Measurements from ENCODE around the gene CRYGC. TPM values are rescaled to one million over a fixed set of nuclear protein-coding genes. Genes with fewer than 3 reads are reported as not detected.
"Not testable (repeated sequence)": the region's sequence is repeated elsewhere in the genome, so short reads cannot be mapped to it uniquely, and the experiment has no call there.

CRYGC gene
- total RNA-seq, 1 donor from 2014 or later, result not detected

GRCh38 chr2:208103616-208104015 is 26.0 kb downstream of the CRYGC start:
- H3K9me3 Mint-ChIP-seq, result peaks cover 2% of the 10 kb centered on the region
- peaks cover 4% of the 10 kb centered on the region for H3K27me3 Mint-ChIP-seq (ENCODE audit: insufficient read depth, low read depth)
- Histone ChIP-seq H3K27me3 (no peaks in the 10 kb centered on the region), H3K9ac (no peak overlapping the region), H3K79me2 (ENCODE audit: low read depth) (no peaks in the 10 kb centered on the region), H3K4me2 (no peak overlapping the region), H2AFZ (replicated peaks) (no peak overlapping the region), H3K9me3 (ENCODE audit: low read depth) (no peaks in the 10 kb centered on the region), H4K20me1 (ENCODE audit: low read depth) (no peaks in the 10 kb centered on the region), H3K4me1 (peaks cover 8% of the 10 kb centered on the region), H3K36me3 (no peaks in the 10 kb centered on the region), H3K4me3 (no peak overlapping the region), H3K27ac (peak overlapping the region; percentile 25), H3F3A (ENCODE audit: low read depth) (peaks cover 20% of the 10 kb centered on the region)
- peak; percentile 41 for DNase-seq (ENCODE audit: low spot score)
- no peak overlapping the region for H3K4me3 Mint-ChIP-seq
- H3K36me3 Mint-ChIP-seq, result no peaks in the 10 kb centered on the region
- peaks cover 11% of the 10 kb centered on the region for H3K4me1 Mint-ChIP-seq
- TF ChIP-seq EZH2phosphoT487 (IDR thresholded peaks at IDR 0.05) (no peak), EZH2 (IDR thresholded peaks at IDR 0.05) (no peak)
- TF ChIP-seq, protein P1, sequence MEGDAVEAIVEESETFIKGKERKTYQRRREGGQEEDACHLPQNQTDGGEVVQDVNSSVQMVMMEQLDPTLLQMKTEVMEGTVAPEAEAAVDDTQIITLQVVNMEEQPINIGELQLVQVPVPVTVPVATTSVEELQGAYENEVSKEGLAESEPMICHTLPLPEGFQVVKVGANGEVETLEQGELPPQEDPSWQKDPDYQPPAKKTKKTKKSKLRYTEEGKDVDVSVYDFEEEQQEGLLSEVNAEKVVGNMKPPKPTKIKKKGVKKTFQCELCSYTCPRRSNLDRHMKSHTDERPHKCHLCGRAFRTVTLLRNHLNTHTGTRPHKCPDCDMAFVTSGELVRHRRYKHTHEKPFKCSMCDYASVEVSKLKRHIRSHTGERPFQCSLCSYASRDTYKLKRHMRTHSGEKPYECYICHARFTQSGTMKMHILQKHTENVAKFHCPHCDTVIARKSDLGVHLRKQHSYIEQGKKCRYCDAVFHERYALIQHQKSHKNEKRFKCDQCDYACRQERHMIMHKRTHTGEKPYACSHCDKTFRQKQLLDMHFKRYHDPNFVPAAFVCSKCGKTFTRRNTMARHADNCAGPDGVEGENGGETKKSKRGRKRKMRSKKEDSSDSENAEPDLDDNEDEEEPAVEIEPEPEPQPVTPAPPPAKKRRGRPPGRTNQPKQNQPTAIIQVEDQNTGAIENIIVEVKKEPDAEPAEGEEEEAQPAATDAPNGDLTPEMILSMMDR (IDR thresholded peaks at IDR 0.05), result no peak
- no peak overlapping the region for H3K27ac Mint-ChIP-seq

GRCh38 chr2:208101716-208102631 is 27.7 kb downstream of the CRYGC start:
- Histone ChIP-seq H3K9ac (no peak overlapping the region), H3F3A (ENCODE audit: low read depth) (peaks cover 20% of the 10 kb centered on the region), H3K27ac (no peak overlapping the region), H3K4me3 (no peak overlapping the region), H4K20me1 (ENCODE audit: low read depth) (no peaks in the 10 kb centered on the region), H3K4me1 (peaks cover 8% of the 10 kb centered on the region), H2AFZ (replicated peaks) (no peak overlapping the region), H3K9me3 (ENCODE audit: low read depth) (no peaks in the 10 kb centered on the region), H3K4me2 (no peak overlapping the region), H3K36me3 (no peaks in the 10 kb centered on the region), H3K27me3 (no peaks in the 10 kb centered on the region), H3K79me2 (ENCODE audit: low read depth) (no peaks in the 10 kb centered on the region)
- H3K36me3 Mint-ChIP-seq, result no peaks in the 10 kb centered on the region
- H3K27ac Mint-ChIP-seq, result no peak overlapping the region
- no peak for TF ChIP-seq EZH2phosphoT487 (IDR thresholded peaks at IDR 0.05)
- TF ChIP-seq, protein P1 (IDR thresholded peaks at IDR 0.05), result peak; percentile 63
- H3K4me3 Mint-ChIP-seq, result no peak overlapping the region
- peaks cover 7% of the 10 kb centered on the region for H3K27me3 Mint-ChIP-seq (ENCODE audit: insufficient read depth, low read depth)
- DNase-seq (ENCODE audit: low spot score), result peak; percentile 38
- peaks cover 11% of the 10 kb centered on the region for H3K4me1 Mint-ChIP-seq
- H3K9me3 Mint-ChIP-seq, result peaks cover 2% of the 10 kb centered on the region

- Mint-ChIP-seq H3K4me1 (peaks cover 11% of the 10 kb centered on the region), H3K27ac (no peak overlapping the region), H3K27me3 (ENCODE audit: insufficient read depth, low read depth) (peaks cover 3% of the 10 kb centered on the region), H3K36me3 (no peaks in the 10 kb centered on the region), H3K9me3 (no peaks in the 10 kb centered on the region), H3K4me3 (no peak overlapping the region)
- Histone ChIP-seq H3K27ac (no peak overlapping the region), H3K36me3 (no peaks in the 10 kb centered on the region), H3K4me1 (peaks cover 8% of the 10 kb centered on the region), H3K9ac (no peak overlapping the region), H3K79me2 (ENCODE audit: low read depth) (no peaks in the 10 kb centered on the region), H3K27me3 (no peaks in the 10 kb centered on the region), H3F3A (ENCODE audit: low read depth) (peaks cover 20% of the 10 kb centered on the region), H3K9me3 (ENCODE audit: low read depth) (no peaks in the 10 kb centered on the region), H4K20me1 (ENCODE audit: low read depth) (no peaks in the 10 kb centered on the region), H3K4me2 (no peak overlapping the region), H3K4me3 (no peak overlapping the region), H2AFZ (replicated peaks) (no peak overlapping the region)
- TF ChIP-seq, protein P1 (IDR thresholded peaks at IDR 0.05), result no peak
- no peak for DNase-seq (ENCODE audit: low spot score)
These were observed 29.8 kb downstream of the CRYGC start for GRCh38 chr2:208099682-208100470.

- not testable (repeated sequence) for H2AFZ ChIP-seq (replicated peaks); H3K36me3 Mint-ChIP-seq; H3K4me1 Mint-ChIP-seq; H3K27ac ChIP-seq; H3K27me3 Mint-ChIP-seq (ENCODE audit: insufficient read depth, low read depth); H3K27me3 ChIP-seq; H3K4me3 Mint-ChIP-seq; H3K4me2 ChIP-seq; H3K79me2 ChIP-seq (ENCODE audit: low read depth); H3K9me3 ChIP-seq (ENCODE audit: low read depth); H3K9ac ChIP-seq; H3K27ac Mint-ChIP-seq; H3K4me3 ChIP-seq; H3K4me1 ChIP-seq; H3K36me3 ChIP-seq; H4K20me1 ChIP-seq (ENCODE audit: low read depth); DNase-seq (ENCODE audit: low spot score); H3K9me3 Mint-ChIP-seq
- peaks cover 16% of the 10 kb centered on the region for H3F3A ChIP-seq (ENCODE audit: low read depth)
These were observed 30.9 kb downstream of the CRYGC start for GRCh38 chr2:208098701-208099100.

Measured in neural progenitor cell (in vitro differentiated cells).